Measurements from ENCODE around the gene CPNE4. TPM values are rescaled to one million over a fixed set of nuclear protein-coding genes. Genes with fewer than 3 reads are reported as not detected.

The CPNE4 gene
- total RNA-seq, 1 experiment from 2014 or later, result not detected

DNA sequence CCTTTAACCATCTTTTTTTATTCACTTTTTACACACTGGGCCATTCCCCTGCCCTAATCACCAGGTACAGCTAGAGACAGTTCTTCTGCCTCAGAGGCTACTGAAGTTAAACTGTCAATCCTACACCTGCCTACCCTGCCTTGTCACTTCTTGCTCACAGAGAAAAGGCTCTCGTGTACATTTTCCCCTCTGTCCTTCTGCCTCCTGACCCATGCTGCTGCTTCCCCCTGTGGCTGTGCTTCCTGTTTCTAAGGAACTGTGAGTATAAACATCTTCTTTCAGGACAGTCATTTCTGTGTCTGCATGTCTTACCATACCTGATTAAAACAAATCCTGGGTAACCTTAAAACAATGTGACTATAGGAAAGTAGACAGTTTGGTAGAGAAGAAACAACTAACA lies 295.6 kb downstream of the CPNE4 start:
- TF ChIP-seq, protein P1, sequence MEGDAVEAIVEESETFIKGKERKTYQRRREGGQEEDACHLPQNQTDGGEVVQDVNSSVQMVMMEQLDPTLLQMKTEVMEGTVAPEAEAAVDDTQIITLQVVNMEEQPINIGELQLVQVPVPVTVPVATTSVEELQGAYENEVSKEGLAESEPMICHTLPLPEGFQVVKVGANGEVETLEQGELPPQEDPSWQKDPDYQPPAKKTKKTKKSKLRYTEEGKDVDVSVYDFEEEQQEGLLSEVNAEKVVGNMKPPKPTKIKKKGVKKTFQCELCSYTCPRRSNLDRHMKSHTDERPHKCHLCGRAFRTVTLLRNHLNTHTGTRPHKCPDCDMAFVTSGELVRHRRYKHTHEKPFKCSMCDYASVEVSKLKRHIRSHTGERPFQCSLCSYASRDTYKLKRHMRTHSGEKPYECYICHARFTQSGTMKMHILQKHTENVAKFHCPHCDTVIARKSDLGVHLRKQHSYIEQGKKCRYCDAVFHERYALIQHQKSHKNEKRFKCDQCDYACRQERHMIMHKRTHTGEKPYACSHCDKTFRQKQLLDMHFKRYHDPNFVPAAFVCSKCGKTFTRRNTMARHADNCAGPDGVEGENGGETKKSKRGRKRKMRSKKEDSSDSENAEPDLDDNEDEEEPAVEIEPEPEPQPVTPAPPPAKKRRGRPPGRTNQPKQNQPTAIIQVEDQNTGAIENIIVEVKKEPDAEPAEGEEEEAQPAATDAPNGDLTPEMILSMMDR (conservative IDR thresholded peaks at IDR 0.05; ENCODE audit: low read depth, low read length), result no peak
- TF ChIP-seq EZH2 (IDR thresholded peaks at IDR 0.05; ENCODE audit: low read length, unreplicated experiment) (no peak), EZH2phosphoT487 (IDR thresholded peaks at IDR 0.05; ENCODE audit: borderline replicate concordance, low read length) (no peak)
- no peaks in the 10 kb centered on the region for H3F3A ChIP-seq (ENCODE audit: low read length, unreplicated experiment)
- no peaks in the 10 kb centered on the region for H3K36me3 ChIP-seq (ENCODE audit: low read depth, low read length)
- H3K4me1 ChIP-seq (ENCODE audit: insufficient read depth, low read length), result no peaks in the 10 kb centered on the region
- H2AFZ ChIP-seq (ENCODE audit: low read length), result no peak overlapping the region
- no TSS peak for BruUV-seq (replicated peaks)
- ChIA-PET POLR2A (ENCODE audit: unreplicated experiment) (no interaction called here), CTCF (no interaction called here)
- no peak overlapping the region for H3K27ac ChIP-seq (ENCODE audit: low read length)
- DNase-seq (no peak), ATAC-seq (no peak)
- no peak overlapping the region for H3K4me2 ChIP-seq (ENCODE audit: low read length)
- H3K9me3 ChIP-seq (ENCODE audit: low read length), result no peaks in the 10 kb centered on the region
- no peaks in the 10 kb centered on the region for H3K79me2 ChIP-seq (ENCODE audit: low read length)
- no peaks in the 10 kb centered on the region for H4K20me1 ChIP-seq (ENCODE audit: low read length)
- H3K9ac ChIP-seq (ENCODE audit: low read length), result no peak overlapping the region
- no peak overlapping the region for H3K4me3 ChIP-seq (ENCODE audit: low read length)
- H3K27me3 ChIP-seq (ENCODE audit: low read length), result no peaks in the 10 kb centered on the region
- no peaks in the 10 kb centered on the region for H3K9me2 ChIP-seq (replicated peaks; ENCODE audit: low read length)
- intact Hi-C loops (cut with micrococcal nuclease), result no loop called here

DNA sequence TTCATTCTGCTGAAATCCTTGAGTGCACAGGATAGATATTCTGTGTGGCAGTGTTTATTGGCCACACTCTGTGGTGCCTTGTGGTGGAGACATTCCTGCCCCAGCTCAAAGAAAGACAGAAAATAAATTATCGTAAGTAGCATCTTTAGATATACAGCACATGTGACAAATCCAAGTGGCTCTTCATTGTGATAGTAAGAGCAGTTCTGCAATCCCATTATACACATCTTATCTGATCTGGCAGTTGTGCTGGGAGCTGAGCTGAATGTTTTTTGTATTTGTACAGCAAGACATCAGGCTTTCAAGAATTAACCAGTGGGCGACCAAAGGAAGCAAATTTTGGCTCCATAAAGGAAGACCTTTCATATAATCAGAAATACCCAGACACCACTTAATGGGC lies 296.7 kb downstream of the CPNE4 start:
- no peaks in the 10 kb centered on the region for H3K9me2 ChIP-seq (replicated peaks; ENCODE audit: low read length)
- H3K27ac ChIP-seq (ENCODE audit: low read length), result no peak overlapping the region
- ATAC-seq, result no peak
- H2AFZ ChIP-seq (ENCODE audit: low read length), result no peak overlapping the region
- TF ChIP-seq, protein P1 (conservative IDR thresholded peaks at IDR 0.05; ENCODE audit: low read depth, low read length), result no peak
- TF ChIP-seq EZH2 (IDR thresholded peaks at IDR 0.05; ENCODE audit: low read length, unreplicated experiment) (no peak), EZH2phosphoT487 (IDR thresholded peaks at IDR 0.05; ENCODE audit: borderline replicate concordance, low read length) (no peak)
- ChIA-PET CTCF (no interaction called here), POLR2A (ENCODE audit: unreplicated experiment) (no interaction called here)
- H3K79me2 ChIP-seq (ENCODE audit: low read length), result no peaks in the 10 kb centered on the region
- no peak overlapping the region for H3K9ac ChIP-seq (ENCODE audit: low read length)
- no peaks in the 10 kb centered on the region for H3F3A ChIP-seq (ENCODE audit: low read length, unreplicated experiment)
- DNase-seq, result no peak
- H4K20me1 ChIP-seq (ENCODE audit: low read length), result no peaks in the 10 kb centered on the region
- BruUV-seq (replicated peaks), result no TSS peak
- H3K4me1 ChIP-seq (ENCODE audit: insufficient read depth, low read length), result no peaks in the 10 kb centered on the region
- intact Hi-C loops (cut with micrococcal nuclease), result no loop called here
- H3K4me3 ChIP-seq (ENCODE audit: low read length), result no peak overlapping the region
- H3K36me3 ChIP-seq (ENCODE audit: low read depth, low read length), result no peaks in the 10 kb centered on the region
- H3K4me2 ChIP-seq (ENCODE audit: low read length), result no peak overlapping the region
- no peaks in the 10 kb centered on the region for H3K9me3 ChIP-seq (ENCODE audit: low read length)
- H3K27me3 ChIP-seq (ENCODE audit: low read length), result no peaks in the 10 kb centered on the region

DNA sequence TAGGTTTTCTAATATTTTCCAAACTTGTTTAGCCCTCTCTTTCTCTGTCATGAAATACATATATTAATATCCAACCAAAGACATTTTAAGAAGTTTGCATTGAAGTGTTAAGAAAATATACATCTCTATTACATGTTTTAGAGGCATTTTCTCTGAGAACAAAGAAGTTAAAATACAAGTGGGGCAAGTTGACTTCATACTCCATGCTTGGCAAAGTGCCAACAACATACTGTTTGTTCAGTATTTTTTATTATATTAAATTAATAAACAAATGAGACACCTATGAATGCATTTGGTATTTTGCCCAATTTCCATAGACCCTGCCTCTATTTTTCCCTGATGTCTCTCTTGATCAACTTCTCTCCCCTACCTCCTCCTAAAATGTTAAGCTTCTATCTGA lies 299.3 kb downstream of the CPNE4 start:
- CTCF ChIA-PET, result no interaction called here
- no TSS peak for BruUV-seq (replicated peaks)

More for the DNA sequence above, 299.3 kb downstream of the CPNE4 start:
- H3K4me1 ChIP-seq (ENCODE audit: insufficient read depth, low read length), result no peaks in the 10 kb centered on the region
- no peaks in the 10 kb centered on the region for H3F3A ChIP-seq (ENCODE audit: low read length, unreplicated experiment)
- no peaks in the 10 kb centered on the region for H4K20me1 ChIP-seq (ENCODE audit: low read length)
- no peak overlapping the region for H3K4me2 ChIP-seq (ENCODE audit: low read length)
- intact Hi-C loops (cut with micrococcal nuclease), result no loop called here
- ATAC-seq (no peak), DNase-seq (no peak)
- H3K79me2 ChIP-seq (ENCODE audit: low read length), result no peaks in the 10 kb centered on the region
- no peaks in the 10 kb centered on the region for H3K9me2 ChIP-seq (replicated peaks; ENCODE audit: low read length)
- no peak overlapping the region for H3K27ac ChIP-seq (ENCODE audit: low read length)
- no peak overlapping the region for H3K4me3 ChIP-seq (ENCODE audit: low read length)
- no peak overlapping the region for H2AFZ ChIP-seq (ENCODE audit: low read length)
- TF ChIP-seq EZH2phosphoT487 (IDR thresholded peaks at IDR 0.05; ENCODE audit: borderline replicate concordance, low read length), result no peak
- H3K9ac ChIP-seq (ENCODE audit: low read length), result no peak overlapping the region
- H3K27me3 ChIP-seq (ENCODE audit: low read length), result no peaks in the 10 kb centered on the region
- H3K36me3 ChIP-seq (ENCODE audit: low read depth, low read length), result no peaks in the 10 kb centered on the region
- no peaks in the 10 kb centered on the region for H3K9me3 ChIP-seq (ENCODE audit: low read length)
- POLR2A ChIA-PET (ENCODE audit: unreplicated experiment), result no interaction called here
